Stimulated activated CD8-positive, alpha-beta memory T cell treated with anti-CD3 and anti-CD28 coated beads, Interleukin-15, amount 100 ng/mL, for 4 hours (primary cell): ENCODE measurements around the gene PARD6G.
"Not testable (repeated sequence)": the region's sequence is repeated elsewhere in the genome, so short reads cannot be mapped to it uniquely, and the experiment has no call there.

Experiments
- DNase-seq, 2 donors: peaks; one replicate each; pipeline ENCODE4 v3.0.0-alpha.2; 2020; ENCODE audit warnings: low read depth in 2 of 2

Gene PARD6G

GRCh38 chr18:80241919-80242777 is 5.2 kb downstream of the PARD6G start:
- DNase-seq = no peak

- no peak for DNase-seq
Observed at GRCh38 chr18:80239830-80240229, 7.5 kb downstream of the PARD6G start.

GRCh38 chr18:80238651-80239260 is 8.6 kb downstream of the PARD6G start:
- no peak for DNase-seq

- not testable (repeated sequence) for DNase-seq
Observed at GRCh38 chr18:80237519-80237918, 9.8 kb downstream of the PARD6G start.

GRCh38 chr18:80234398-80234797 is 12.9 kb downstream of the PARD6G start:
- DNase-seq = no peak

- no peak for DNase-seq
Observed at GRCh38 chr18:80233899-80234298, 13.4 kb downstream of the PARD6G start.

- DNase-seq = no peak
Observed at GRCh38 chr18:80233201-80233835, 14.0 kb downstream of the PARD6G start.

GRCh38 chr18:80232710-80233109 is 14.6 kb downstream of the PARD6G start:
- DNase-seq = no peak

- DNase-seq = no peak
Observed at GRCh38 chr18:80232030-80232429, 15.3 kb downstream of the PARD6G start.

GRCh38 chr18:80231616-80232015 is 15.7 kb downstream of the PARD6G start:
- no peak for DNase-seq

- DNase-seq = no peak
Observed at GRCh38 chr18:80231151-80231550, 16.2 kb downstream of the PARD6G start.

- DNase-seq = no peak
Observed at GRCh38 chr18:80229766-80230745, 17.3 kb downstream of the PARD6G start.

GRCh38 chr18:80229363-80229762 is 18.0 kb downstream of the PARD6G start:
- DNase-seq = no peak

GRCh38 chr18:80228051-80228848 is 19.1 kb downstream of the PARD6G start:
- DNase-seq = no peak

GRCh38 chr18:80227472-80227871 is 19.8 kb downstream of the PARD6G start:
- no peak for DNase-seq

GRCh38 chr18:80225685-80226084 is 21.6 kb downstream of the PARD6G start:
- DNase-seq = no peak

- no peak for DNase-seq
Observed at GRCh38 chr18:80223581-80224148, 23.6 kb downstream of the PARD6G start.

- DNase-seq = not testable (repeated sequence)
Observed at GRCh38 chr18:80219488-80219887, 27.8 kb downstream of the PARD6G start.

GRCh38 chr18:80218341-80219227 is 28.7 kb downstream of the PARD6G start:
- no peak for DNase-seq
